Measurements from ENCODE around the gene ODAM.

- TF ChIP-seq POLR2A (IDR thresholded peaks at IDR 0.05; ENCODE audit: low read depth, low read length) (no peak), POLR2AphosphoS5 (IDR thresholded peaks at IDR 0.05; ENCODE audit: low read depth, low read length) (no peak), TAF1 (IDR thresholded peaks at IDR 0.05; ENCODE audit: borderline replicate concordance, low read depth, low read length) (no peak)
Measured at GRCh38 chr4:70181864-70182263, 13.7 kb upstream of the ODAM start.
